Measurements from ENCODE around the gene LONRF3.
A peak's percentile ranks its signal among the peaks of the same experiment; 100 is the strongest.

- TF ChIP-seq POLR2A (IDR thresholded peaks at IDR 0.05) (no peak), CTCF (IDR thresholded peaks at IDR 0.05) (peak in 3 of 4 experiments; percentile 34 to 48 (median 46))
Measured at GRCh38 chrX:119008110-119008744, 33.8 kb downstream of the LONRF3 start.
